GM12872 (cell line): Measurements from ENCODE around the gene TSPAN13.

Experiments used
- CTCF ChIP-seq: IDR thresholded peaks from 3 replicates; pipeline ENCODE4 v1.5.1; 2011; ENCODE audit warnings: low read depth, mild to moderate bottlenecking, low read length, moderate library complexity; ENCODE audit not compliant: insufficient read depth

Gene TSPAN13

GRCh38 chr7:16753102-16753931 lies at the start of gene TSPAN13:
TSPAN13 (plus strand) TSS chr7:16753755; CDS start chr7:16753968, 213 bp downstream.
- TF ChIP-seq CTCF: no peak

GRCh38 chr7:16708511-16708910 lies 45.0 kb upstream of the TSPAN13 start:
- no peak for TF ChIP-seq CTCF

- no peak for TF ChIP-seq CTCF
These were observed 44.6 kb upstream of the TSPAN13 start for GRCh38 chr7:16708980-16709379.

GRCh38 chr7:16710651-16711050 lies 42.9 kb upstream of the TSPAN13 start:
- TF ChIP-seq CTCF: no peak

GRCh38 chr7:16711730-16712129 lies 41.8 kb upstream of the TSPAN13 start:
- no peak for TF ChIP-seq CTCF

- TF ChIP-seq CTCF: no peak
These were observed 40.6 kb upstream of the TSPAN13 start for GRCh38 chr7:16712916-16713315.

- TF ChIP-seq CTCF: no peak
These were observed 37.6 kb upstream of the TSPAN13 start for GRCh38 chr7:16715928-16716327.
